ENCODE results near the gene TMEM132C.

TMEM132C gene

DNA sequence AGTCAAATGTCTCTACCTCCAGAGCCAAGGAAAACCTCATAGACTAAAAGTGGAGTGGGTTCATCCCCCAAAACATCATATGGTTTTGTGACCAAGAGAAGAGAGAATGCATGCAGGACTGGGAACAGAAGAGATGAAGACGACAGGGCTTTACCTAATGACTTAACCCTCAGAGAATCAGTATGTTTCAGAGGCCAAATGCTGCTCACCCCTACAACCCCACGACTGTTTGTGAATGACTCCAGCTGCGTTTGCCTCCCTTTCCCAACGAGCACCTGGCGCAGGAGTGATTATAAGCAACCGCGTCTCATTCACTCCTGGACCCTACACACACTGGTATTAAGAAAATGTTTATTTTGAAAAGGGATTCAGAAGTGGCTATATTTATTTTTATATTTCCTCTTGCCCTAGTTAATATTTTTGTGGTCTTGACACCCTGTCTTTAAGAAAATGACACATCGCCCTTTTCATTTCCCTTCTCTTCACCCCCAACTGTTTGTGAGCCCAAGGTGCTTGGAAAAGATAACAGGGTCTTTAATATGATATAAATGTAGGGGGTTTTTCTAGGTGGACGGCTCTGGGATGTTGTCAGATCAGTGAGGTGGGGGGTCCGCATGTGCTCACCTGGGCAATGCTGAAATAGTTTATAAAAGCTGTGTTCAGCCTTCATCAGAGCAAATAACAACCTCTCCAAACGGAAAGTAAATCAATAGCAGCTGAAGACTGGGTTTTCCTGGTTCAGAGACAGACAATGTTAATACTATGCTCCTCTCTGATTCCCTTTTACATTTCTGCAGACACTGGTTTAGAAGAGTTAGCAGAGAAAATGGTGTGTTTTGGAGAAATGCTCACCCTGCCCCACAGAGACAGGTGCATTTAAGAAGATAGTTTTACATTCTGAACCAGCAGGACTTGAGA lies 479.1 kb downstream of the TMEM132C start:
- FAIRE-seq (no peak), DNase-seq (ENCODE audit: insufficient read length, low spot score) (no peak)

DNA sequence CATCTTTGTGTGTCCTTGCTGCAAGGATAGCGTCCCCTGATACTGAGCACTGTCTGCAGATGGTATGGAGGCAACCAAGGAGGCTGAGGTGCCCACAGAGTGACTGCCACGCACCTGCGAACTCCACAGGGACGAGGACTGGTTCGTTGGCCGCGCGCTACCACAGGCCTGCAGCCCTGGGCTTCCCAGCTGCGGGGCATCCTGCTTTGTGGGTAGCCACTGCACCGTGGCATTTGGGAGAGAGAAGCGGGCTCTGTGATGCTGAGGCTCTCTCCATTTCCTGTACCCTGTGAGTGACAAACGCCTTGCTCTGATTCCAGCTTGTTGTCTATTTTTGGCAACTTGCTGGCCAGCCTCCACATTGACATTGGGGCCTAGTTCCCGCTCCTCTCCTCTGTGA lies 480.5 kb downstream of the TMEM132C start:
- DNase-seq (ENCODE audit: insufficient read length, low spot score) (no peak), FAIRE-seq (no peak)

DNA sequence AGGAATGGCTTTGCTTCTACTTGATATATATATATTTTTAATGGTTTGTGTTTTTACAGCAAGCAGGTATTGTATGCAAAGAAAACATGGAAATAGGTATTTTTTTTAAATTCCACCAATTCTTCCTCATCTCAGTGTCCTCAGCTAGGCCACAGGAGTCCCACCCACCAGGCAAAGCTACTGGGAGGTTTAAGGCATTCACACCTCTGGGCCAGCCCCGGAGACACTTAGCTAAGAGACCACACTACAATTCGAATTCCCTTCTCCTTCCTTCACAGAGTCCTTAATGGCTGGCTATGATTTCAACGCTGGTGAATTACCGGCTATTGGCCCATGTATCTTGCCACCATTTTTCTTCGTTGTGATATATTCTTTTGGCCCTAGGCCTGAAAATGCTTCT lies 485.4 kb downstream of the TMEM132C start:
- DNase-seq (ENCODE audit: insufficient read length, low spot score): no peak
- no peak for FAIRE-seq

DNA sequence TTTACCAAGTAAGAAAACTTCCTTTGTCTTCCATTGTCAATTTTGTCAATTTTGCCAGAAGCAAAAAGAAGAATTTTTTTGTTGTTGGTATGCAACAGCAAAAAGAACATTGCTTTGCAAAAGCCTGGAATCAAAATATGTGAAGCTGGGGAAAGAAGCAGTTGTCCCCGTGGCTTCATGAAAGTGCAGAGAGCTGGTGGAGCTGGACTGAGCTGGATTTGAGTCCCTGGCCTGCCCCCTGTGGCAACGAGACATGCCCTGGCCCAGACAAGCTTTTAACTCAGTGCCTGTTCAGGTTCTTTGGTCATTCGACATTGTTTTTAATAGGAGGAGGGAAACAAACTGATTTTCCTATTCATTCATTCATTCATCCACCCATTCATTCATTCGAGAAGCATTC lies 486.5 kb downstream of the TMEM132C start:
- no peak for FAIRE-seq
- DNase-seq (ENCODE audit: insufficient read length, low spot score): no peak

- DNase-seq (ENCODE audit: insufficient read length, low spot score): no peak
- no peak for FAIRE-seq
Measured at GRCh38 chr12:128754275-128754674, 487.3 kb downstream of the TMEM132C start.

GRCh38 chr12:128755566-128755965 lies 488.6 kb downstream of the TMEM132C start:
- DNase-seq (ENCODE audit: insufficient read length, low spot score) (no peak), FAIRE-seq (no peak)
